H9 (cell line): ENCODE results near the gene HNF1A. TPM values are rescaled to one million over a fixed set of nuclear protein-coding genes. Genes with fewer than 3 reads are reported as not detected.

ENCODE experiments used
- DNase-seq: peaks from one replicate; pipeline ENCODE4 v3.0.0-alpha.2; 2017
- H2AFZ ChIP-seq: one replicate; pipeline ENCODE4 v1.6.1; 2013; ENCODE audit warnings: mild to moderate bottlenecking, low read length, control low read depth, moderate library complexity
- H2AK5ac ChIP-seq: 2 replicates; pipeline ENCODE4 v1.6.1; 2013; ENCODE audit warnings: low read length, control low read depth, mixed read lengths; ENCODE audit not compliant: insufficient read length
- H2BK120ac ChIP-seq: one replicate; pipeline ENCODE4 v1.6.1; 2013; ENCODE audit warnings: low read depth, mild to moderate bottlenecking, low read length, control low read depth, inconsistent platforms; ENCODE audit not compliant: poor library complexity, severe bottlenecking
- H2BK12ac ChIP-seq: 2 replicates; pipeline ENCODE4 v1.6.1; 2013; ENCODE audit warnings: low read length, control low read depth, mixed read lengths, low read depth; ENCODE audit not compliant: insufficient read length
- H2BK15ac ChIP-seq: 2 replicates; pipeline ENCODE4 v1.6.1; 2013; ENCODE audit warnings: low read depth, low read length, control low read depth
- H2BK20ac ChIP-seq: one replicate; pipeline ENCODE4 v1.6.1; 2013; ENCODE audit warnings: low read depth, mild to moderate bottlenecking, low read length, control low read depth, inconsistent platforms; ENCODE audit not compliant: poor library complexity, severe bottlenecking
- H2BK5ac ChIP-seq: 2 replicates; pipeline ENCODE4 v1.6.1; 2013; ENCODE audit warnings: low read length, control low read depth, mixed read lengths; ENCODE audit not compliant: insufficient read length
- H3K14ac ChIP-seq: 2 replicates; pipeline ENCODE4 v1.6.1; 2013; ENCODE audit warnings: low read length, control low read depth; ENCODE audit not compliant: insufficient read depth
- H3K18ac ChIP-seq: 2 replicates; pipeline ENCODE4 v1.6.1; 2013; ENCODE audit warnings: low read depth, mild to moderate bottlenecking, mixed read lengths, low read length, control low read depth; ENCODE audit not compliant: insufficient read length
- H3K23ac ChIP-seq: 2 replicates; pipeline ENCODE4 v1.6.1; 2013; ENCODE audit warnings: low read length, control low read depth, mixed read lengths, low read depth; ENCODE audit not compliant: insufficient read length
- H3K23me2 ChIP-seq: 2 replicates; pipeline ENCODE4 v1.6.1; 2013; ENCODE audit warnings: low read depth, mild to moderate bottlenecking, mixed read lengths, low read length, control low read depth; ENCODE audit not compliant: insufficient read length, poor library complexity, severe bottlenecking
- H3K27ac ChIP-seq: 2 replicates; pipeline ENCODE4 v1.5.1; 2013; ENCODE audit warnings: low read length, control low read depth, mixed read lengths, low read depth; ENCODE audit not compliant: insufficient read length
- H3K27me3 ChIP-seq: 2 replicates; pipeline ENCODE4 v1.6.1; 2013; ENCODE audit warnings: low read length, control low read depth, inconsistent platforms; ENCODE audit not compliant: insufficient read depth
- H3K4ac ChIP-seq: 2 replicates; pipeline ENCODE4 v1.6.1; 2013; ENCODE audit warnings: low read depth, mild to moderate bottlenecking, control low read depth, inconsistent platforms, low read length, moderate library complexity
- H3K4me1 ChIP-seq: 2 replicates; pipeline ENCODE4 v1.6.1; 2013; ENCODE audit warnings: low read length, control low read depth, inconsistent platforms; ENCODE audit not compliant: insufficient read depth
- H3K4me2 ChIP-seq: 2 replicates; pipeline ENCODE4 v1.6.1; 2013; ENCODE audit warnings: low read length, control low read depth, mixed read lengths; ENCODE audit not compliant: insufficient read length, insufficient read depth
- H3K56ac ChIP-seq: 2 replicates; pipeline ENCODE4 v1.6.1; 2013; ENCODE audit warnings: low read depth, mild to moderate bottlenecking, mixed read lengths, low read length, control low read depth; ENCODE audit not compliant: insufficient read length
- H3K79me1 ChIP-seq: 2 replicates; pipeline ENCODE4 v1.6.1; 2013; ENCODE audit warnings: low read depth, mild to moderate bottlenecking, moderate library complexity, low read length, control low read depth, inconsistent platforms; ENCODE audit not compliant: insufficient read depth, poor library complexity, severe bottlenecking
- H3K79me2 ChIP-seq: 2 replicates; pipeline ENCODE4 v1.6.1; 2013; ENCODE audit warnings: low read length, control low read depth, inconsistent platforms; ENCODE audit not compliant: insufficient read depth
- H3K9ac ChIP-seq: 2 replicates; pipeline ENCODE4 v1.6.1; 2013; ENCODE audit warnings: low read length, control low read depth, mixed read lengths; ENCODE audit not compliant: insufficient read length; ENCODE audit errors: extremely low read depth
- H3K9me3 ChIP-seq: one replicate; pipeline ENCODE4 v1.6.1; 2013; ENCODE audit warnings: low read depth, low read length, inconsistent platforms; ENCODE audit not compliant: control insufficient read depth
- H3T11ph ChIP-seq: one replicate; pipeline ENCODE4 v1.6.1; 2013; ENCODE audit warnings: mild to moderate bottlenecking, low read length, control low read depth, inconsistent platforms
- H4K20me1 ChIP-seq: one replicate; pipeline ENCODE4 v1.6.1; 2013; ENCODE audit not compliant: control insufficient read depth, insufficient read length, insufficient read depth
- H4K5ac ChIP-seq: 2 replicates; pipeline ENCODE4 v1.6.1; 2013; ENCODE audit warnings: low read depth, mild to moderate bottlenecking, mixed read lengths, low read length, control low read depth; ENCODE audit not compliant: insufficient read length
- H4K8ac ChIP-seq: replicated peaks from 2 replicates; pipeline ENCODE4 v1.6.1; 2013; ENCODE audit warnings: low read length, control low read depth, mixed read lengths, low read depth; ENCODE audit not compliant: insufficient read length
- H4K91ac ChIP-seq: 2 replicates; pipeline ENCODE4 v1.6.1; 2013; ENCODE audit warnings: low read depth, mild to moderate bottlenecking, moderate library complexity, mixed read lengths, low read length, control low read depth; ENCODE audit not compliant: insufficient read length
- H3K27ac Mint-ChIP-seq, 3 experiments: 2 replicates in 2 of 3; 3 replicates in 1 of 3; pipeline ENCODE4 v1.8.0; 2020 to 2021; ENCODE audit warnings: mixed read lengths in 3 of 3, mild to moderate bottlenecking in 1 of 3, moderate library complexity in 1 of 3
- H3K27me3 Mint-ChIP-seq: 2 replicates; pipeline ENCODE4 v1.8.0; 2021; ENCODE audit warnings: low read depth, mild to moderate bottlenecking, moderate library complexity, mixed read lengths
- H3K36me3 Mint-ChIP-seq, 3 experiments: 2 replicates in 2 of 3; 3 replicates in 1 of 3; pipeline ENCODE4 v1.8.0; 2020 to 2021; ENCODE audit warnings: low read depth in 3 of 3, mixed read lengths in 3 of 3; ENCODE audit not compliant: insufficient read depth in 1 of 3
- H3K4me1 Mint-ChIP-seq, 2 experiments: 2 replicates each; pipeline ENCODE4 v1.8.0; 2020; ENCODE audit warnings: mixed read lengths in 2 of 2
- H3K4me3 Mint-ChIP-seq, 2 experiments: 2 replicates in 1 of 2; 3 replicates in 1 of 2; pipeline ENCODE4 v1.8.0; 2020 to 2021; ENCODE audit warnings: mild to moderate bottlenecking in 2 of 2, mixed read lengths in 2 of 2, moderate library complexity in 1 of 2
- H3K9me3 Mint-ChIP-seq, 2 experiments: 2 replicates in 1 of 2; 3 replicates in 1 of 2; pipeline ENCODE4 v1.8.0; 2020; ENCODE audit warnings: mild to moderate bottlenecking in 2 of 2, mixed read lengths in 2 of 2, moderate library complexity in 1 of 2
- CTCF ChIP-seq: fragments of 200-600 bp; sonication (generic); conservative IDR thresholded peaks from 3 replicates; pipeline ENCODE4 v1.8.0; 2021; ENCODE audit warnings: antibody characterized with exemption, mild to moderate bottlenecking
- WGBS: extraction: QIAGEN DNeasy Blood & Tissue Kit; methylation state at CpG from one replicate; pipeline ENCODE4 v1.1.7; 2013; ENCODE audit warnings: missing lambda C conversion rate, low lambda C conversion rate, mixed read lengths; ENCODE audit not compliant: insufficient read length; ENCODE audit errors: extremely low coverage; 5-methylcytosine and 5-hydroxymethylcytosine counted together
- total RNA-seq: library from RNA; stranded (reverse); gene quantifications from 2 replicates; pipeline ENCODE4 v1.2.1, GENCODE V29; 2021

The HNF1A gene
- total RNA-seq, 1 experiment from 2014 or later = not detected

- H3K27ac Mint-ChIP-seq = peak within 1 kb of the TSS; percentile 98 to 100 (median 98)
- no CpG with 5 or more reads among the region's 34 CpGs for WGBS
- peak within 1 kb of the TSS; percentile 81 for H3K9ac ChIP-seq
- H3K56ac ChIP-seq = no peak within 1 kb of the TSS
- no peak within 1 kb of the TSS for H2BK12ac ChIP-seq
- no peak within 1 kb of the TSS for H3K4ac ChIP-seq
- no peaks in the 10 kb centered on the region for H3K79me2 ChIP-seq
- H2AFZ ChIP-seq = no peak within 1 kb of the TSS
- no peak within 1 kb of the TSS for H3K18ac ChIP-seq
- no peaks in the 10 kb centered on the region for H3K4me1 ChIP-seq
- H3K27ac ChIP-seq = no peak within 1 kb of the TSS
- no peak within 1 kb of the TSS for H2BK5ac ChIP-seq
- peak; percentile 96 for DNase-seq
- no peak for TF ChIP-seq CTCF
- peak within 1 kb of the TSS; percentile 58 for H3K4me2 ChIP-seq
- no peak within 1 kb of the TSS for H2BK120ac ChIP-seq
- H4K5ac ChIP-seq = no peak within 1 kb of the TSS
- H3T11ph ChIP-seq = no peak within 1 kb of the TSS
- H3K36me3 Mint-ChIP-seq = peaks cover 7 to 22% (median 11%) of the 10 kb centered on the region in 3 experiments; a peak in 6 of 7 replicates
- H3K23me2 ChIP-seq = peaks cover 4% of the 10 kb centered on the region
- H2BK15ac ChIP-seq = no peak within 1 kb of the TSS
- no peak within 1 kb of the TSS for H4K8ac ChIP-seq
- H3K79me1 ChIP-seq = peaks cover 3% of the 10 kb centered on the region
- no peak within 1 kb of the TSS for H3K23ac ChIP-seq
- H3K27me3 Mint-ChIP-seq = peaks cover 2% of the 10 kb centered on the region
- peak within 1 kb of the TSS; percentile 49 for H3K14ac ChIP-seq
- H4K91ac ChIP-seq = no peak within 1 kb of the TSS
- H3K4me1 Mint-ChIP-seq = peaks cover 8% of the 10 kb centered on the region in 2 experiments
- peak within 1 kb of the TSS; percentile 100 for H3K4me3 Mint-ChIP-seq
- 0 out of 5 replicates have a peak, but pooled peaks cover 0 to 2% of the 10 kb centered on the region in 2 experiments for H3K9me3 Mint-ChIP-seq
- H2AK5ac ChIP-seq = no peak within 1 kb of the TSS
- H3K27me3 ChIP-seq = no peaks in the 10 kb centered on the region
- H2BK20ac ChIP-seq = no peak within 1 kb of the TSS
- no peaks in the 10 kb centered on the region for H3K9me3 ChIP-seq
- no peaks in the 10 kb centered on the region for H4K20me1 ChIP-seq
Observed at GRCh38 chr12:121015825-121016766, 37.8 kb downstream of the HNF1A start, which contains the start of gene C12orf43. Gene C12orf43 (minus strand): TSS chr12:121016487. CDS start chr12:121016474, 13 bp downstream.
